HepG2 (cell line): Measurements from ENCODE around the gene SGMS1. TPM values are rescaled to one million over a fixed set of nuclear protein-coding genes. Genes with fewer than 3 reads are reported as not detected.

Experiments used
- ATAC-seq: fragments of 200-7000 bp; cut with Tn5 transposase; 3 replicates; pipeline ENCODE4 v1.9.1; 2020; ENCODE audit warnings: mild to moderate bottlenecking, moderate library complexity
- BruUV-seq: library from RNA; stranded (reverse); fragments of 400-500 nt; replicated peaks from 2 replicates; lab custom pipeline; 2021; lab: Mats Ljungman, UMichigan
- CTCF ChIA-PET: fragments of 300-600 bp; formaldehyde crosslinking; extraction: SDS; loops from one replicate; lab custom pipeline; 2021; ENCODE audit warnings: low total read pairs, inconsistent platforms, low intra/inter-chr PET ratio; lab: Yijun Ruan, JAX
- POLR2A ChIA-PET: fragments of 350-600 bp; sonication (Branson Sonifier 250); formaldehyde crosslinking; loops from one replicate; lab custom pipeline; 2020; ENCODE audit warnings: antibody characterized with exemption, inconsistent platforms; lab: Yijun Ruan, JAX
- DNase-seq: peaks from one replicate; pipeline ENCODE4 v3.0.0-alpha.2; 2015; ENCODE audit warnings: low spot score
- FAIRE-seq: peaks from 3 replicates; lab custom pipeline; 2011; peaks lifted over from hg19 to GRCh38; lab: Jason Lieb, UNC
- H2AFZ ChIP-seq: one replicate; pipeline ENCODE4 v1.6.1; 2011; ENCODE audit warnings: low read length, inconsistent platforms
- H3K27ac ChIP-seq: fragments of 300-600 bp; 3 replicates; pipeline ENCODE4 v1.8.0; 2011; ENCODE audit warnings: mixed run types, mild to moderate bottlenecking, mixed read lengths, low read length, inconsistent platforms; ENCODE audit not compliant: insufficient read depth; ENCODE audit errors: extremely low read length
- H3K27me3 ChIP-seq, 2 experiments: fragments of 200-600 bp in 1 of 2; 2 replicates in 1 of 2; 3 replicates in 1 of 2; pipeline versions ENCODE4 v1.6.0 to v1.8.0; 2011; ENCODE audit warnings: low read length in 2 of 2, mild to moderate bottlenecking in 2 of 2, moderate library complexity in 2 of 2, inconsistent platforms in 1 of 2; ENCODE audit not compliant: insufficient read depth in 2 of 2, control insufficient read depth in 1 of 2
- H3K36me3 ChIP-seq, 2 experiments: fragments of 200-600 bp in 1 of 2; replicated peaks in 1 of 2; 2 replicates in 1 of 2; 3 replicates in 1 of 2; pipeline versions ENCODE4 v1.5.1 to v1.8.0; 2011; ENCODE audit warnings: low read length in 2 of 2, inconsistent platforms in 1 of 2; ENCODE audit not compliant: insufficient read depth in 2 of 2, control insufficient read depth in 1 of 2
- H3K4me1 ChIP-seq: 2 replicates; pipeline ENCODE4 v1.5.1; 2012; ENCODE audit warnings: low read length, inconsistent platforms; ENCODE audit not compliant: insufficient read depth
- H3K4me2 ChIP-seq: 2 replicates; pipeline ENCODE4 v1.6.0; 2011; ENCODE audit warnings: low read depth, low read length, inconsistent platforms
- H3K4me3 ChIP-seq, 3 experiments: fragments of 200-600 bp in 1 of 3; sonication (generic), shearing (Covaris generic) in 1 of 3; replicated peaks in 1 of 3; 2 replicates each; pipeline ENCODE4 v1.5.1; 2011 to 2016; ENCODE audit warnings: low read length in 3 of 3, inconsistent platforms in 2 of 3, low read depth in 2 of 3, mild to moderate bottlenecking in 2 of 3, control low read depth in 1 of 3, mixed read lengths in 1 of 3; ENCODE audit not compliant: insufficient read depth in 1 of 3
- H3K79me2 ChIP-seq: one replicate; pipeline ENCODE4 v1.6.1; 2011; ENCODE audit warnings: low read length, inconsistent platforms; ENCODE audit not compliant: insufficient read depth
- H3K9ac ChIP-seq: 2 replicates; pipeline ENCODE4 v1.6.0; 2011; ENCODE audit warnings: mild to moderate bottlenecking, low read depth, low read length, inconsistent platforms; ENCODE audit not compliant: insufficient read depth
- H3K9me3 ChIP-seq: 2 replicates; pipeline ENCODE4 v1.5.1; 2012; ENCODE audit warnings: mild to moderate bottlenecking, low read length
- H4K20me1 ChIP-seq: 2 replicates; pipeline ENCODE4 v1.6.0; 2011; ENCODE audit warnings: inconsistent platforms, mild to moderate bottlenecking, low read length, moderate library complexity; ENCODE audit not compliant: insufficient read depth
- DMAP1 ChIP-seq: IDR thresholded peaks from 2 replicates; pipeline ENCODE4 v1.6.1; 2016
- FLYWCH1 ChIP-seq: sonication (generic); formaldehyde crosslinking; IDR thresholded peaks from 2 replicates; pipeline ENCODE4 v1.8.1; 2023; ENCODE audit warnings: mild to moderate bottlenecking, missing genetic modification reagents
- FOXO4 ChIP-seq: sonication (generic); formaldehyde crosslinking; conservative IDR thresholded peaks from 2 replicates; pipeline ENCODE4 v1.8.1; 2023; ENCODE audit warnings: missing genetic modification reagents
- FOXP4 ChIP-seq: sonication (generic); formaldehyde crosslinking; IDR thresholded peaks from 2 replicates; pipeline ENCODE4 v1.4.0; 2020; ENCODE audit warnings: missing genetic modification reagents
- REXO4 ChIP-seq: sonication (generic); formaldehyde crosslinking; IDR thresholded peaks from 2 replicates; pipeline ENCODE4 v1.8.0; 2022; ENCODE audit warnings: missing genetic modification reagents, mild to moderate bottlenecking, borderline replicate concordance
- SALL1 ChIP-seq: sonication (generic); formaldehyde crosslinking; IDR thresholded peaks from 2 replicates; pipeline ENCODE4 v1.8.0; 2022; ENCODE audit warnings: mild to moderate bottlenecking, missing genetic modification reagents
- ZBTB37 ChIP-seq: sonication (generic); formaldehyde crosslinking; IDR thresholded peaks from 2 replicates; pipeline ENCODE4 v1.4.0; 2020; ENCODE audit warnings: mild to moderate bottlenecking, missing genetic modification reagents
- ZNF564 ChIP-seq: sonication (generic); formaldehyde crosslinking; IDR thresholded peaks from 2 replicates; pipeline ENCODE4 v1.8.1; 2023; ENCODE audit warnings: mild to moderate bottlenecking, missing genetic modification reagents
- ZNF569 ChIP-seq: sonication (generic); formaldehyde crosslinking; IDR thresholded peaks from 2 replicates; pipeline ENCODE4 v1.5.0; 2020; ENCODE audit warnings: mild to moderate bottlenecking, missing genetic modification reagents, moderate library complexity, borderline replicate concordance
- WGBS: methylation state at CpG from one replicate; pipeline ENCODE4 v1.1.6; 2017; ENCODE audit warnings: low lambda C conversion rate; 5-methylcytosine and 5-hydroxymethylcytosine counted together
- in situ Hi-C: cut with HindIII; loops from 2 replicates; pipeline ENCODE4 v1.10.0; 2017; ENCODE audit warnings: low pct_unique_long_range_greater_than_20kb; ENCODE audit not compliant: extremely low pct_ligation_motif_present
- intact Hi-C: fragments of 100-400 bp; cut with micrococcal nuclease; formaldehyde crosslinking; loops from one replicate; pipeline ENCODE4 v1.10.0; 2022; ENCODE audit not compliant: unreplicated experiment
- polyA plus RNA-seq, 8 experiments: library from polyadenylated mRNA; depleted of rRNA in 3 of 8; stranded (reverse) in 7 of 8; unstranded in 1 of 8; fragments of >200 nt; fragmentation: Illumina TruSeq in 4 of 8; extraction: Trizol in 4 of 8; gene quantifications; 2 replicates each; pipeline versions ENCODE4 v1.2.1 to v1.2.3, GENCODE V29; 2011 to 2016; ENCODE audit warnings: low read depth in 4 of 8, missing spikeins in 1 of 8, mixed read lengths in 1 of 8; ENCODE audit not compliant: insufficient read depth in 1 of 8
- total RNA-seq, 5 experiments: library from RNA; depleted of rRNA; stranded (reverse); fragments of >200 nt; fragmentation: Illumina TruSeq; extraction: Trizol; gene quantifications; 2 replicates each; pipeline ENCODE4 v1.2.3, GENCODE V29; 2016; ENCODE audit warnings: low read depth in 1 of 5

SGMS1 gene
- total and polyA plus RNA-seq, 2 of the 13 experiments (the other 11 are each of a cell fraction or from before 2014, with no cell fraction given), result 6.5 to 15.1 TPM

GRCh38 chr10:50516171-50516570 is 107.6 kb downstream of the SGMS1 start:
- no peak overlapping the region for H2AFZ ChIP-seq
- TF ChIP-seq ZBTB37 (CRISPR knock-in tag), result no peak
- no peak for TF ChIP-seq ZNF569 (CRISPR knock-in tag)
- no peak for TF ChIP-seq FOXP4 (CRISPR knock-in tag)
- no peak for TF ChIP-seq DMAP1 (CRISPR knock-in tag)
- no peak for TF ChIP-seq ZNF564
- TF ChIP-seq REXO4 (CRISPR knock-in tag), result no peak
- TF ChIP-seq FLYWCH1 (CRISPR knock-in tag), result no peak
- TF ChIP-seq FOXO4 (CRISPR knock-in tag), result no peak
- TF ChIP-seq SALL1 (CRISPR knock-in tag), result no peak
- in situ Hi-C loops (no loop called here), intact Hi-C loops (no loop called here)
- WGBS, result 83% methylated on average over 1 of the region's 1 CpG
- no peak overlapping the region for H3K4me2 ChIP-seq
- H3K9me3 ChIP-seq, result no peaks in the 10 kb centered on the region
- peaks cover 2% of the 10 kb centered on the region for H3K79me2 ChIP-seq
- H3K9ac ChIP-seq, result no peak overlapping the region
- peaks cover 19% of the 10 kb centered on the region for H3K4me1 ChIP-seq
- H3K36me3 ChIP-seq, result 0 out of 5 replicates have a peak, but pooled peaks cover 0 to 3% of the 10 kb centered on the region in 2 experiments
- ChIA-PET CTCF (no interaction called here), POLR2A (no interaction called here)
- no peaks in the 10 kb centered on the region for H3K27me3 ChIP-seq
- DNase-seq (no peak), ATAC-seq (no peak), FAIRE-seq (no peak)
- no peak overlapping the region for H3K4me3 ChIP-seq
- BruUV-seq, result no TSS peak
- no peaks in the 10 kb centered on the region for H4K20me1 ChIP-seq
- no peak overlapping the region for H3K27ac ChIP-seq
